ENCODE measurements around the gene RSPRY1. TPM values are rescaled to one million over a fixed set of nuclear protein-coding genes. Genes with fewer than 3 reads are reported as not detected.
"Not testable (repeated sequence)": the region's sequence is repeated elsewhere in the genome, so short reads cannot be mapped to it uniquely, and the experiment has no call there.

The RSPRY1 gene
- total RNA-seq, 2 experiments from 2014 or later, result 32.2 to 34.2 TPM

- CTCF ChIA-PET, result interaction anchor here (0.6 to 0.8 kb wide), 3 partner anchors 11 to 703 kb away, joined by 3 to 6 read pairs (median 4); no protein-coding TSS in a partner anchor
- Mint-ChIP-seq H3K4me3 (no peak overlapping the region), H3K27ac (peak overlapping the region; percentile 62), H3K4me1 (peaks cover 36% of the 10 kb centered on the region), H3K27me3 (no peaks in the 10 kb centered on the region), H3K36me3 (ENCODE audit: low read depth) (no peaks in the 10 kb centered on the region), H3K9me3 (no peaks in the 10 kb centered on the region)
- POLR2A ChIA-PET, result no interaction called here
- no peak for DNase-seq
Measured at GRCh38 chr16:57268804-57269800, 83.0 kb downstream of the RSPRY1 start.

- POLR2A ChIA-PET, result no interaction called here
- no peaks in the 10 kb centered on the region for H3K9me3 Mint-ChIP-seq
- CTCF ChIA-PET, result interaction anchor here (1.0 to 1.9 kb wide), 2 partner anchors 8 to 10 kb away, joined by 4 to 6 read pairs; no protein-coding TSS in a partner anchor
- no peaks in the 10 kb centered on the region for H3K27me3 Mint-ChIP-seq
- DNase-seq, result no peak
- H3K4me1 Mint-ChIP-seq, result peaks cover 40% of the 10 kb centered on the region
- H3K36me3 Mint-ChIP-seq (ENCODE audit: low read depth), result no peaks in the 10 kb centered on the region
- H3K27ac Mint-ChIP-seq, result no peak overlapping the region
- H3K4me3 Mint-ChIP-seq, result no peak overlapping the region
Measured at GRCh38 chr16:57270221-57271062, 84.3 kb downstream of the RSPRY1 start.

- CTCF ChIA-PET, result interaction anchor here (1.0 to 1.9 kb wide), 2 partner anchors 8 to 9 kb away, joined by 4 to 6 read pairs; no protein-coding TSS in a partner anchor
- no peaks in the 10 kb centered on the region for H3K27me3 Mint-ChIP-seq
- no peaks in the 10 kb centered on the region for H3K9me3 Mint-ChIP-seq
- no peak for DNase-seq
- H3K36me3 Mint-ChIP-seq (ENCODE audit: low read depth), result no peaks in the 10 kb centered on the region
- no peak overlapping the region for H3K4me3 Mint-ChIP-seq
- no peak overlapping the region for H3K27ac Mint-ChIP-seq
- H3K4me1 Mint-ChIP-seq, result peaks cover 37% of the 10 kb centered on the region
- POLR2A ChIA-PET, result no interaction called here
Measured at GRCh38 chr16:57271063-57271345, 84.9 kb downstream of the RSPRY1 start.

- H3K27me3 Mint-ChIP-seq, result no peaks in the 10 kb centered on the region
- no peaks in the 10 kb centered on the region for H3K9me3 Mint-ChIP-seq
- H3K27ac Mint-ChIP-seq, result no peak overlapping the region
- no peak overlapping the region for H3K4me3 Mint-ChIP-seq
- ChIA-PET CTCF (interaction anchor here (0.9 to 1.9 kb wide), 4 partner anchors 9 to 23 kb away, joined by 3 to 6 read pairs (median 4); no protein-coding TSS in a partner anchor), POLR2A (no interaction called here)
- H3K4me1 Mint-ChIP-seq, result peaks cover 35% of the 10 kb centered on the region
- no peaks in the 10 kb centered on the region for H3K36me3 Mint-ChIP-seq (ENCODE audit: low read depth)
- no peak for DNase-seq
Measured at GRCh38 chr16:57271867-57272495, 85.9 kb downstream of the RSPRY1 start.

GRCh38 chr16:57273359-57273758, 87.2 kb downstream of the RSPRY1 start:
- CTCF ChIA-PET, result interaction anchor here (1.2 kb wide), 1 partner anchor 24 kb away, joined by 3 read pairs; no protein-coding TSS in a partner anchor
- no peaks in the 10 kb centered on the region for H3K36me3 Mint-ChIP-seq (ENCODE audit: low read depth)
- no peak overlapping the region for H3K27ac Mint-ChIP-seq
- no peaks in the 10 kb centered on the region for H3K27me3 Mint-ChIP-seq
- POLR2A ChIA-PET, result no interaction called here
- DNase-seq, result no peak
- peaks cover 35% of the 10 kb centered on the region for H3K4me1 Mint-ChIP-seq
- no peaks in the 10 kb centered on the region for H3K9me3 Mint-ChIP-seq
- no peak overlapping the region for H3K4me3 Mint-ChIP-seq

GRCh38 chr16:57273826-57274225, 87.7 kb downstream of the RSPRY1 start:
- Mint-ChIP-seq H3K4me1 (peaks cover 35% of the 10 kb centered on the region), H3K27ac (no peak overlapping the region), H3K4me3 (no peak overlapping the region), H3K36me3 (ENCODE audit: low read depth) (no peaks in the 10 kb centered on the region), H3K27me3 (no peaks in the 10 kb centered on the region), H3K9me3 (no peaks in the 10 kb centered on the region)
- POLR2A ChIA-PET, result no interaction called here
- DNase-seq, result no peak
- CTCF ChIA-PET, result no interaction called here

GRCh38 chr16:57275946-57276345, 89.8 kb downstream of the RSPRY1 start:
- H3K27ac Mint-ChIP-seq; H3K36me3 Mint-ChIP-seq (ENCODE audit: low read depth); H3K4me3 Mint-ChIP-seq; POLR2A ChIA-PET; DNase-seq; CTCF ChIA-PET; H3K27me3 Mint-ChIP-seq; H3K9me3 Mint-ChIP-seq: not testable (repeated sequence)
- peaks cover 44% of the 10 kb centered on the region for H3K4me1 Mint-ChIP-seq

- no peak overlapping the region for H3K27ac Mint-ChIP-seq
- no peak for DNase-seq
- H3K9me3 Mint-ChIP-seq, result no peaks in the 10 kb centered on the region
- peaks cover 44% of the 10 kb centered on the region for H3K4me1 Mint-ChIP-seq
- POLR2A ChIA-PET, result no interaction called here
- H3K36me3 Mint-ChIP-seq (ENCODE audit: low read depth), result no peaks in the 10 kb centered on the region
- no peak overlapping the region for H3K4me3 Mint-ChIP-seq
- CTCF ChIA-PET, result interaction anchor here (1.9 kb wide), 1 partner anchor 10 kb away, joined by 5 read pairs; no protein-coding TSS in a partner anchor
- H3K27me3 Mint-ChIP-seq, result peaks cover 5% of the 10 kb centered on the region
Measured at GRCh38 chr16:57276596-57276995, 90.5 kb downstream of the RSPRY1 start.

GRCh38 chr16:57277586-57277985, 91.5 kb downstream of the RSPRY1 start:
- Mint-ChIP-seq H3K27me3 (peaks cover 13% of the 10 kb centered on the region), H3K4me3 (peak overlapping the region; percentile 39), H3K9me3 (no peaks in the 10 kb centered on the region), H3K4me1 (peaks cover 46% of the 10 kb centered on the region), H3K27ac (peak overlapping the region; percentile 72), H3K36me3 (ENCODE audit: low read depth) (no peaks in the 10 kb centered on the region)
- CTCF ChIA-PET, result interaction anchor here (0.6 to 1.9 kb wide), 4 partner anchors 11 to 32 kb away, joined by 3 to 5 read pairs (median 4); partner anchors contain the start of gene ARL2BP
- peak; percentile 82 for DNase-seq
- POLR2A ChIA-PET, result no interaction called here

GRCh38 chr16:57278494-57278893, 92.4 kb downstream of the RSPRY1 start:
- H3K9me3 Mint-ChIP-seq, result no peaks in the 10 kb centered on the region
- ChIA-PET POLR2A (no interaction called here), CTCF (interaction anchor here (1.1 to 1.9 kb wide), 4 partner anchors 11 to 138 kb away, joined by 3 to 5 read pairs (median 4); no protein-coding TSS in a partner anchor)
- no peak overlapping the region for H3K27ac Mint-ChIP-seq
- DNase-seq, result no peak
- no peak overlapping the region for H3K4me3 Mint-ChIP-seq
- no peaks in the 10 kb centered on the region for H3K36me3 Mint-ChIP-seq (ENCODE audit: low read depth)
- H3K4me1 Mint-ChIP-seq, result peaks cover 46% of the 10 kb centered on the region
- peaks cover 21% of the 10 kb centered on the region for H3K27me3 Mint-ChIP-seq

- Mint-ChIP-seq H3K9me3 (no peaks in the 10 kb centered on the region), H3K4me3 (no peak overlapping the region), H3K36me3 (ENCODE audit: low read depth) (no peaks in the 10 kb centered on the region), H3K4me1 (peaks cover 49% of the 10 kb centered on the region), H3K27ac (no peak overlapping the region), H3K27me3 (peaks cover 29% of the 10 kb centered on the region)
- ChIA-PET POLR2A (no interaction called here), CTCF (interaction anchor here (0.6 to 2.7 kb wide), 9 partner anchors 9 to 173 kb away, joined by 3 to 10 read pairs (median 4); no protein-coding TSS in a partner anchor)
- DNase-seq, result no peak
Measured at GRCh38 chr16:57279780-57280638, 93.9 kb downstream of the RSPRY1 start.

- Mint-ChIP-seq H3K27me3 (peaks cover 33% of the 10 kb centered on the region), H3K9me3 (no peaks in the 10 kb centered on the region), H3K36me3 (ENCODE audit: low read depth) (no peaks in the 10 kb centered on the region), H3K4me3 (no peak overlapping the region), H3K4me1 (peaks cover 40% of the 10 kb centered on the region), H3K27ac (no peak overlapping the region)
- CTCF ChIA-PET, result interaction anchor here (1.3 to 2.7 kb wide), 2 partner anchors 18 kb away, joined by 6 to 10 read pairs; no protein-coding TSS in a partner anchor
- no peak for DNase-seq
- POLR2A ChIA-PET, result no interaction called here
Measured at GRCh38 chr16:57281791-57282190, 95.7 kb downstream of the RSPRY1 start.
